ENCODE measurements around the gene BCAS1.
"Not testable (repeated sequence)": the region's sequence is repeated elsewhere in the genome, so short reads cannot be mapped to it uniquely, and the experiment has no call there.

Gene BCAS1

DNA sequence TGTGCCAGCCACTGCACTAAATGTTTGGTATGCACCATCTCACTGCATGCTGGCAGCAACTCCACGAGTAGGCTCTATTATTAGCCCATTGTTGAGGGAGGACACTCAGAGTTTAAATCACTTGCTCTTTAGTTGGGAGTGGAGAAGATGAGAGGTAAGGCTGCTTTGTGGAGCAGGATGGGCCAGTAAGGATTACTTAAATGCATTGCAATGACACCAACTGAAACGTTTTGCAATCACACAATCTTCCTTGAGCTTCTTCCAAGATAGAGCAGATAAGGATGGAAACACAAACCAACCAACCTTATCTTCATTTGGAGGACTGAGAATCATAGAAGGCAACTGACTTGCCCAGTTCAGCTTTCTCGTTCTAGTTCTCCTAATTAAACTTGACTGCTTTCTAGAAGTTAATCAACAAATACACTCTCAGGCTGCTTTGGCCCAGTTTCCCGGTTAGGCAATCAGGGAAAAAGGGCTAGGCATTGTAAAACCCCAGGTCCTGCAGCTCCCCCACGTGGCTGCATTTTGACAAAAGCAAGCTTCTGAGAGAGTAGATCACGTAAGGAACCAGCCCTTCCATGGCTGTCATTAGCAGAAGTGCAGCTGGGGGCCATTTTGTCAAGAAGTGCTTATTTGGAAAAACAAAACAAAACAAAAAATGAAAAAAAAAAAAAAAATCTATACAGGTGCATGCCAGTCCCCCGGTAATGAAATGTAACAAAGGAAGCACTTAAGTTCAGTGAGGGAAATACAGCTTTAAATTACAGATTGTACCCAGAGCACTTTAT is 130.6 kb downstream of the BCAS1 start:
- DNase-seq = peak; percentile 88

GRCh38 chr20:53939190-53939571 is 131.2 kb downstream of the BCAS1 start:
- DNase-seq = no peak

DNA sequence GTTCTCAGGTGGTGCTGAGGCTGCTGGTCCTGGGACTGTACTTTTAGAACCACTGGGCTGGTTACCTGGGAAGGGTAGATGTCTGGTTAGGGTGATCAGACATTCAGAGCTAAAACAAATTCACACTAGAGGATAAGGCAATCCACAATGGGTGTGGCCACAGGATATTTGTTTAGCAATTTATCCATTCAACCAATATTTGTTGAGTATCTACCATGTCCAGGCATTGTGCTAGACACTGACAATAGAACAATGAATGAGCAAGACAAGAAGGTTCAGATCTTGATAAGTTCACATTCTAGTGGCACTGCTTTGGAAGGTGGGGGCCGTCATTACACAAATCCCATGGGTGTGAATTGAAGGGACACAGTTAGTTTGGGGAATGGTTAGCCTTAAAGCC is 131.7 kb downstream of the BCAS1 start:
- no peak for DNase-seq

DNA sequence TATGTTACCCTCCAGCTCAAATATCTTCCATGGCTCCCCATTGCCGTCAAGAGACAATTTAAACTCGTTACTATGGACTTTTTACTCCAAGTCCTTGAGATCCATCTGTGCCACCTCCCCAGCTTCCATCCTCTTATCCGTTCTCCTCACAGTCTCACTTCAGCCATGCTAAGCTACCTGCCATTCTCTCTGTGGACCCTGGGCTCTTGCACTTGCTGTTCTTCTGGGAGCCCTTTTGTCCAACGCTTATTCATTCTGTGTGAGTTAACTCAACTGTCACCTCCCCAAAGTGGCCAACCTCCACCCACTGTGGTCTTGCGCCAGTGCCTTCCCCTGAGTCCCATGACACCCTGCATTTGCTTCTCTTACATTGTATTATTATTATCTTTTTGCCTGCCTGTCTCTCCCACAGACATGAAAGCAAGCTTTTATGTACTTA is 132.4 kb downstream of the BCAS1 start:
- no peak for DNase-seq

GRCh38 chr20:53937339-53937741 is 133.1 kb downstream of the BCAS1 start:
- DNase-seq = no peak

DNA sequence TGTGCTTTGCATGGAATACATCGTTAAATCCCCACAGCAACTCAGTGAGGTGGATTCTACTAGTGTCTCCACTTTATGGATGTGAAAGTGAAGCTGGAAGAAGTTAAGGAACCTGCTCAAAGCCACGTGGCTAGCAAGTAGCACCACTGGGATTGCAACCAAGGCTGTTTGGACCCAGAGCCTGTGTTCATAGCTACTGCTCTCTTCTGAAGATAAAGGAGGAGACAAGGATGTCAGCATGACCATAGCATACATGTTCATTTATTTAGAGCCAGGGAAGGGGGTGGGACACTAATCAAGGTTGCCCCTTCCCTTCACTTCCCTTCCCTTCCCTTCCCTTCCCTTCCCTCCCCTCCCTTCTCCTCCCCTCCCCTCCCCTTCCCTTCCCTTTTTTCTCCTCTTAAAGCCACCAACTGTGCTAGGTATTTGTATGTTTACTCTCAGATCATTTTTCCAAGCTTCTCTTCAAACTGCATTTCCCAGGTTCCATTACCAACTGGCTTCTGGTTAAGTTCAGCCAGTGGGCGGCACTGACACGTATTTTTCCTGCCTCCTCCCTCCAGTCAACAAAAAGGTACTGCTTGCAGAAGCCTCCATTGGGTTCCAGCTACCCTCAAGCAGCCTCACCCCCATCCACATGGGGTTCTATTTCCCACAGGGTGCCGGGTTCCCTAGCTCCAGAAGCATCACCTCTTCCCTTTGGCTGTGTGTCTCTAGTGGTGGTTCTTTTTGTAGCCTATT is 134.9 kb downstream of the BCAS1 start:
- DNase-seq = no peak

GRCh38 chr20:53934421-53935343 is 135.7 kb downstream of the BCAS1 start:
- DNase-seq = no peak

GRCh38 chr20:53933232-53933846 is 137.1 kb downstream of the BCAS1 start:
- DNase-seq = no peak

- not testable (repeated sequence) for DNase-seq
Observed at GRCh38 chr20:53932655-53933192, 137.7 kb downstream of the BCAS1 start.

GRCh38 chr20:53931597-53931996 is 138.8 kb downstream of the BCAS1 start:
- DNase-seq = no peak

GRCh38 chr20:53930651-53931504 is 139.5 kb downstream of the BCAS1 start:
- no peak for DNase-seq

GRCh38 chr20:53929974-53930650 is 140.3 kb downstream of the BCAS1 start:
- DNase-seq = no peak

DNA sequence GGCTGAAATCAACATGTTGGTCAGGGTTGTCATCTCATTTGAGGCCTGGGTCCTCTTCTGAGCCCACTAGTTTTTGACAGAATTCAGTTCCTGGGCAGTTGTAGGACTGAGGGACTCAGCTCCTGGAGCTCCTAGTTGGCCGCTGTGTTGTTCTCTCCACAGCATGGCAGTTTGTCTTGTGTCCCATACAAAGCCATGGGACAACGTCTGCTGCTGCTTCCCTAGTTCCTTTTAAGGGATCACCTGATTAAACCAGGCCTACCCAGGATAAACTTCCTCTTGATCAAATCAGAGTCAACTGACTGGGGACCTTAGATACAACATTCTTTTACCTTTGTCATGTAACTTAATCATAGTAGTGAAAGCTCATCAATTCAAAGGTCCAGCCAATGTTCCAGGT is 141.0 kb downstream of the BCAS1 start:
- DNase-seq = no peak

DNA sequence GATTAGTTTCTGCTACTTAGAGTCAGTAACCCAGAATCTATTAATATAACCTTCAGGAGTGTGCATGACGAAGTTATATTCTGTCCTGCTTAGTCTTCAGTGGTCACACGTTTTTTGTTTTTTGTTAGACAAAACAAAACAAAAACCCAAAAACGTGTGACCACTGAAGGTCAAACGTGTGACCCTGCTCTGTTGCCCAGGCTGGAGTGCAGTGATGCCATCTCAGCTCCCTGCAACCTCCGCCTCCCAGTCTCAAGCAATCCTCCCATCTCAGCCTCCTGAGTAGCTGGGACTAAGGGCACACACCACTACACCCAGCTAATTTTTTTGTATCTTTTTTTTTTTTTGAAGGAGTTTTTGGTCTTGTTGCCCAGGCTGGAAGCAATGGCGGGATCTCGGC is 142.4 kb downstream of the BCAS1 start:
- no peak for DNase-seq

DNA sequence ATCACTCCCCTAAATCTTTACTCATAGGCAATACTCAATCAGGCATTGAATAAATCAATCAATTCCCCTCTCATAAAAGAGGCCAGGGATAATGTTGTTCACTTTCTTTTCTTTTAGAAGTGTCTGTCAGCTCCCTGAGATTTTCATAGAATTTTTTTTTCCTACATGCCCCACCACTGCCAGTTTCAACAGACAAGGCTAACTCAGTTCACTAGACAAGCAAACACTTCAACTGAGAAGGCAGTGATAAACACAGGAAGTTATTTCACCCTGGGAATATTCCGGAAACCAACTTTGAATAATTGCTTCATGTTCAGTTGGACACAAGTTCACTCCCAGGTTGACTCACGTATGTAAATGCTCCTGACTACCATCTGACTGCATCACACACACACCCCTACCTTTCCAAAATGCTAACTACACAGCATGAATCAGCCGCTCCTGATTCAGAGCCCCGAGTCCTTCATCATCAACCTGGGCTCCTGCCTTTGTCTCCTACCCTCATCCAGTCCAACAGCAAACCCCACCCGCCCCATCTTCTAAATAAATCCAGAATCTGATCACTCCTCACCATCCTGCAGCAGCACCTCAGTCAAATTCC is 143.9 kb downstream of the BCAS1 start:
- DNase-seq = no peak

- no peak for DNase-seq
Observed at GRCh38 chr20:53925651-53926401, 144.6 kb downstream of the BCAS1 start.

- no peak for DNase-seq
Observed at GRCh38 chr20:53923566-53924369, 146.6 kb downstream of the BCAS1 start.

GRCh38 chr20:53922901-53923314 is 147.5 kb downstream of the BCAS1 start:
- DNase-seq = peak; percentile 19
